ENCODE results near the gene ADAM17. TPM values are rescaled to one million over a fixed set of nuclear protein-coding genes. Genes with fewer than 3 reads are reported as not detected.

The ADAM17 gene
- polyA plus RNA-seq, 2 of the 4 experiments (the other 2 are of a cell fraction), result 33.1 to 38.1 TPM

- CTCF ChIA-PET, result interaction anchor here (0.9 to 3.5 kb wide), 8 partner anchors 9 to 331 kb away, joined by 3 to 11 read pairs (median 4); partner anchors contain the start of gene ADAM17
- TF ChIP-seq POLR2AphosphoS2 (conservative IDR thresholded peaks at IDR 0.05; ENCODE audit: low read length) (no peak), ELK1 (IDR thresholded peaks at IDR 0.05; ENCODE audit: low read depth, low read length) (0 out of 2 replicates have a peak, but pooled peaks have one; percentile 28), TFCP2L1 (CRISPR knock-in tag; IDR thresholded peaks at IDR 0.05) (peak; percentile 51; the same call in 1 of the 2 replicates), BHLHE40 (IDR thresholded peaks at IDR 0.05; ENCODE audit: low read depth, low read length) (no peak), RNF2 (IDR thresholded peaks at IDR 0.05; ENCODE audit: borderline replicate concordance, low read depth) (peak; percentile 68; the same call in 1 of the 2 replicates), CHD4 (IDR thresholded peaks at IDR 0.05; ENCODE audit: borderline replicate concordance) (no peak)
- H3K4me2 ChIP-seq, result peak overlapping the region; percentile 87
- H3K27ac ChIP-seq, result peak overlapping the region; percentile 96
- WGBS (ENCODE audit: missing lambda C conversion rate), result 48% methylated on average over 33 of the region's 39 CpGs
- POLR2A ChIA-PET, result interaction anchor here (0.6 to 1.6 kb wide), 4 partner anchors 11 to 484 kb away, joined by 3 to 7 read pairs (median 4); partner anchors contain the start of gene ADAM17
- FAIRE-seq, result no peak
- peak overlapping the region; percentile 77 for H3K4me3 ChIP-seq
- peaks cover 27% of the 10 kb centered on the region for H3K4me1 ChIP-seq
- ATAC-seq, result peak; percentile 25 to 30
- DNase-seq (ENCODE audit: low read depth in 1 of 2, low spot score in 1 of 2), result no peak
- no peaks in the 10 kb centered on the region for H3K9me3 ChIP-seq
Observed at GRCh38 chr2:9473985-9474360, 81.7 kb downstream of the ADAM17 start.

- 78% methylated on average over 24 of the region's 24 CpGs for WGBS (ENCODE audit: missing lambda C conversion rate)
Observed at GRCh38 chr2:9473308-9473984, 82.2 kb downstream of the ADAM17 start.

GRCh38 chr2:9472511-9472910 is 83.1 kb downstream of the ADAM17 start:
- Histone ChIP-seq H3K9me3 (no peaks in the 10 kb centered on the region), H3K27ac (no peak overlapping the region), H3K4me1 (peaks cover 27% of the 10 kb centered on the region), H3K4me3 (no peak overlapping the region), H3K4me2 (no peak overlapping the region)
- TF ChIP-seq RARB (CRISPR knock-in tag; IDR thresholded peaks at IDR 0.05), result no peak
- no peak for TF ChIP-seq SMC3 (IDR thresholded peaks at IDR 0.05)
- no peak for TF ChIP-seq EP300 (IDR thresholded peaks at IDR 0.05)
- no peak for TF ChIP-seq E2F6 (IDR thresholded peaks at IDR 0.05; ENCODE audit: borderline replicate concordance, low read depth)
- no peak for TF ChIP-seq RFX5 (IDR thresholded peaks at IDR 0.05)
- TF ChIP-seq HOXB5 (CRISPR knock-in tag; IDR thresholded peaks at IDR 0.05), result no peak
- TF ChIP-seq GATA3 (IDR thresholded peaks at IDR 0.05; ENCODE audit: borderline replicate concordance), result no peak
- TF ChIP-seq MAX (IDR thresholded peaks at IDR 0.05), result no peak
- no peak for TF ChIP-seq RAD21 (conservative IDR thresholded peaks at IDR 0.05 in 1 of 2, IDR thresholded peaks at IDR 0.05 in 1 of 2)
- TF ChIP-seq MAZ (IDR thresholded peaks at IDR 0.05; ENCODE audit: borderline replicate concordance, low read depth, low read length), result no peak
- no peak for TF ChIP-seq REST (IDR thresholded peaks at IDR 0.05)
- POLR2A ChIA-PET, result no interaction called here
- WGBS (ENCODE audit: missing lambda C conversion rate), result 94% methylated on average over 9 of the region's 9 CpGs
- no peak for FAIRE-seq
- CTCF ChIA-PET, result no interaction called here
- DNase-seq (ENCODE audit: low read depth in 1 of 2, low spot score in 1 of 2), result no peak
- ATAC-seq, result no peak

More at GRCh38 chr2:9473308-9473984, 82.2 kb downstream of the ADAM17 start:
- peak overlapping the region; percentile 77 for H3K4me3 ChIP-seq
- ChIA-PET CTCF (interaction anchor here (0.9 to 3.5 kb wide), 8 partner anchors 9 to 341 kb away, joined by 3 to 11 read pairs (median 4); partner anchors contain the start of gene ADAM17), POLR2A (interaction anchor here (0.6 to 1.6 kb wide), 4 partner anchors 10 to 484 kb away, joined by 3 to 7 read pairs (median 4); partner anchors contain the start of gene ADAM17)
- peak overlapping the region; percentile 87 for H3K4me2 ChIP-seq
- peak; percentile 63 for TF ChIP-seq USF2 (IDR thresholded peaks at IDR 0.05)
- no peak for TF ChIP-seq RCOR1 (IDR thresholded peaks at IDR 0.05; ENCODE audit: low read depth, low read length)
- no peak for TF ChIP-seq NPAS2 (CRISPR knock-in tag; IDR thresholded peaks at IDR 0.05; ENCODE audit: borderline replicate concordance)
- TF ChIP-seq MAZ (IDR thresholded peaks at IDR 0.05; ENCODE audit: borderline replicate concordance, low read depth, low read length), result no peak
- TF ChIP-seq SMC3 (IDR thresholded peaks at IDR 0.05), result no peak
- no peak for TF ChIP-seq NR3C1 (IDR thresholded peaks at IDR 0.05)
- 0 out of 5 replicates have a peak, but pooled peaks of 1 of the 2 experiments have one; percentile 3 for TF ChIP-seq RAD21 (conservative IDR thresholded peaks at IDR 0.05 in 1 of 2, IDR thresholded peaks at IDR 0.05 in 1 of 2)
- no peak for TF ChIP-seq ELK1 (IDR thresholded peaks at IDR 0.05; ENCODE audit: low read depth, low read length)
- no peaks in the 10 kb centered on the region for H3K9me3 ChIP-seq
- FAIRE-seq (no peak), ATAC-seq (peak; percentile 26 to 30; a peak in 4 of 6 replicates), DNase-seq (ENCODE audit: low read depth in 1 of 2, low spot score in 1 of 2) (peak; percentile 52 to 55)
- H3K4me1 ChIP-seq, result peaks cover 27% of the 10 kb centered on the region
- H3K27ac ChIP-seq, result peak overlapping the region; percentile 96
